ENCODE measurements around the gene GMCL2.
A peak's percentile ranks its signal among the peaks of the same experiment; 100 is the strongest.

GMCL2 gene

GRCh38 chr5:178160176-178160575 lies 27.0 kb downstream of the GMCL2 start:
- ChIA-PET POLR2A (no interaction called here), CTCF (interaction anchor here (1.5 to 24.2 kb wide), 2 partner anchors 17 to 83 kb away, joined by 4 to 458 read pairs; no protein-coding TSS in a partner anchor)
- Histone ChIP-seq H3K27me3 (replicated peaks in 2 of 5; ENCODE audit: control insufficient read depth in 4 of 5, insufficient read depth in 5 of 5, low read length in 4 of 5) (peaks cover 0 to 4% (median 0%) of the 10 kb centered on the region in 5 experiments), H3K36me3 (ENCODE audit: control insufficient read depth in 4 of 4, insufficient read depth in 4 of 4, low read length in 3 of 4) (no peaks in the 10 kb centered on the region), H3K4me3 (ENCODE audit: control insufficient read depth in 1 of 7, extremely low read depth in 1 of 7, insufficient read depth in 4 of 7, low read depth in 2 of 7, low read length in 6 of 7) (no peak overlapping the region), H3K27ac (ENCODE audit: insufficient read depth in 1 of 2, low read depth in 1 of 2, low read length in 2 of 2, poor library complexity in 1 of 2, severe bottlenecking in 2 of 2) (no peak overlapping the region), H3K4me1 (ENCODE audit: control extremely low read depth in 1 of 4, control insufficient read depth in 4 of 4, insufficient read depth in 4 of 4, low read length in 3 of 4) (peaks cover 0 to 10% (median 6%) of the 10 kb centered on the region in 4 experiments), H3K9me3 (ENCODE audit: control extremely low read depth in 1 of 5, control insufficient read depth in 4 of 5, insufficient read depth in 2 of 5, low read depth in 1 of 5, low read length in 4 of 5) (no peaks in the 10 kb centered on the region)
- no peak for DNase-seq
- 91% methylated on average over 5 of the region's 5 CpGs for WGBS (ENCODE audit: insufficient coverage)

- POLR2A ChIA-PET = no interaction called here
- Histone ChIP-seq H3K36me3 (ENCODE audit: control insufficient read depth in 4 of 4, insufficient read depth in 4 of 4, low read length in 3 of 4) (peaks cover 3 to 26% (median 12%) of the 10 kb centered on the region in 4 experiments), H3K4me1 (ENCODE audit: control extremely low read depth in 1 of 4, control insufficient read depth in 4 of 4, insufficient read depth in 4 of 4, low read length in 3 of 4) (peaks cover 3 to 17% (median 14%) of the 10 kb centered on the region in 4 experiments), H3K4me3 (ENCODE audit: control insufficient read depth in 1 of 7, extremely low read depth in 1 of 7, insufficient read depth in 4 of 7, low read depth in 2 of 7, low read length in 6 of 7) (no peak overlapping the region), H3K9me3 (ENCODE audit: control extremely low read depth in 1 of 5, control insufficient read depth in 4 of 5, insufficient read depth in 2 of 5, low read depth in 1 of 5, low read length in 4 of 5) (no peaks in the 10 kb centered on the region), H3K27ac (ENCODE audit: insufficient read depth in 1 of 2, low read depth in 1 of 2, low read length in 2 of 2, poor library complexity in 1 of 2, severe bottlenecking in 2 of 2) (no peak overlapping the region), H3K27me3 (replicated peaks in 2 of 5; ENCODE audit: control insufficient read depth in 4 of 5, insufficient read depth in 5 of 5, low read length in 4 of 5) (no peaks in the 10 kb centered on the region)
- DNase-seq = no peak
- 94% methylated on average over 6 of the region's 8 CpGs for WGBS (ENCODE audit: insufficient coverage)
- CTCF ChIA-PET = interaction anchor here (1.5 to 24.2 kb wide), 4 partner anchors 9 to 78 kb away, joined by 3 to 458 read pairs (median 5); no protein-coding TSS in a partner anchor
Measured at GRCh38 chr5:178155065-178155464, 32.1 kb downstream of the GMCL2 start.

GRCh38 chr5:178153530-178154340 lies 33.4 kb downstream of the GMCL2 start, which contains the start of gene NHP2:
NHP2 (minus strand) TSS chr5:178153885; CDS start chr5:178153817, 68 bp downstream.
- WGBS (ENCODE audit: insufficient coverage) = 0% methylated on average over 47 of the region's 68 CpGs
- CTCF ChIA-PET = interaction anchor here (0.8 to 24.2 kb wide), 3 partner anchors 8 to 77 kb away, joined by 3 to 458 read pairs (median 3); no protein-coding TSS in a partner anchor
- peak; percentile 97 to 99 (median 99) for DNase-seq
- H3K9me3 ChIP-seq (ENCODE audit: control extremely low read depth in 1 of 5, control insufficient read depth in 4 of 5, insufficient read depth in 2 of 5, low read depth in 1 of 5, low read length in 4 of 5) = no peaks in the 10 kb centered on the region
- no peaks in the 10 kb centered on the region for H3K27me3 ChIP-seq (replicated peaks in 2 of 5; ENCODE audit: control insufficient read depth in 4 of 5, insufficient read depth in 5 of 5, low read length in 4 of 5)
- peaks cover 3 to 19% (median 14%) of the 10 kb centered on the region in 4 experiments for H3K4me1 ChIP-seq (ENCODE audit: control extremely low read depth in 1 of 4, control insufficient read depth in 4 of 4, insufficient read depth in 4 of 4, low read length in 3 of 4)
- POLR2A ChIA-PET = interaction anchor here (0.7 to 0.9 kb wide), 3 partner anchors 31 to 51 kb away, joined by 3 to 7 read pairs (median 3); partner anchors contain the start of gene HNRNPAB
- peak within 1 kb of the TSS; percentile 66 to 93 (median 82) for H3K4me3 ChIP-seq (ENCODE audit: control insufficient read depth in 1 of 7, extremely low read depth in 1 of 7, insufficient read depth in 4 of 7, low read depth in 2 of 7, low read length in 6 of 7)
- H3K27ac ChIP-seq (ENCODE audit: insufficient read depth in 1 of 2, low read depth in 1 of 2, low read length in 2 of 2, poor library complexity in 1 of 2, severe bottlenecking in 2 of 2) = peak within 1 kb of the TSS; percentile 40 to 67
- peaks cover 3 to 39% (median 23%) of the 10 kb centered on the region in 4 experiments for H3K36me3 ChIP-seq (ENCODE audit: control insufficient read depth in 4 of 4, insufficient read depth in 4 of 4, low read length in 3 of 4)

GRCh38 chr5:178152491-178153444 lies 34.4 kb downstream of the GMCL2 start:
- peaks cover 7 to 48% (median 29%) of the 10 kb centered on the region in 4 experiments for H3K36me3 ChIP-seq (ENCODE audit: control insufficient read depth in 4 of 4, insufficient read depth in 4 of 4, low read length in 3 of 4)
- peak overlapping the region; percentile 40 to 67 for H3K27ac ChIP-seq (ENCODE audit: insufficient read depth in 1 of 2, low read depth in 1 of 2, low read length in 2 of 2, poor library complexity in 1 of 2, severe bottlenecking in 2 of 2)
- H3K4me1 ChIP-seq (ENCODE audit: control extremely low read depth in 1 of 4, control insufficient read depth in 4 of 4, insufficient read depth in 4 of 4, low read length in 3 of 4) = peaks cover 3 to 19% (median 14%) of the 10 kb centered on the region in 4 experiments
- CTCF ChIA-PET = interaction anchor here (0.8 to 24.2 kb wide), 4 partner anchors 9 to 76 kb away, joined by 3 to 458 read pairs (median 3); no protein-coding TSS in a partner anchor
- POLR2A ChIA-PET = interaction anchor here (0.6 to 0.9 kb wide), 2 partner anchors 10 to 52 kb away, joined by 3 to 4 read pairs; partner anchors contain the start of gene HNRNPAB
- no peaks in the 10 kb centered on the region for H3K27me3 ChIP-seq (replicated peaks in 2 of 5; ENCODE audit: control insufficient read depth in 4 of 5, insufficient read depth in 5 of 5, low read length in 4 of 5)
- H3K4me3 ChIP-seq (ENCODE audit: control insufficient read depth in 1 of 7, extremely low read depth in 1 of 7, insufficient read depth in 4 of 7, low read depth in 2 of 7, low read length in 6 of 7) = peak overlapping the region; percentile 66 to 93 (median 82)
- no peaks in the 10 kb centered on the region for H3K9me3 ChIP-seq (ENCODE audit: control extremely low read depth in 1 of 5, control insufficient read depth in 4 of 5, insufficient read depth in 2 of 5, low read depth in 1 of 5, low read length in 4 of 5)
- DNase-seq = no peak
- 41% methylated on average over 19 of the region's 31 CpGs for WGBS (ENCODE audit: insufficient coverage)

- DNase-seq = no peak
- H3K36me3 ChIP-seq (ENCODE audit: control insufficient read depth in 4 of 4, insufficient read depth in 4 of 4, low read length in 3 of 4) = peaks cover 13 to 65% (median 41%) of the 10 kb centered on the region in 4 experiments
- no peaks in the 10 kb centered on the region for H3K9me3 ChIP-seq (ENCODE audit: control extremely low read depth in 1 of 5, control insufficient read depth in 4 of 5, insufficient read depth in 2 of 5, low read depth in 1 of 5, low read length in 4 of 5)
- no peak overlapping the region for H3K27ac ChIP-seq (ENCODE audit: insufficient read depth in 1 of 2, low read depth in 1 of 2, low read length in 2 of 2, poor library complexity in 1 of 2, severe bottlenecking in 2 of 2)
- ChIA-PET CTCF (interaction anchor here (1.5 to 24.2 kb wide), 2 partner anchors 16 to 74 kb away, joined by 6 to 458 read pairs; no protein-coding TSS in a partner anchor), POLR2A (no interaction called here)
- no peaks in the 10 kb centered on the region for H3K27me3 ChIP-seq (replicated peaks in 2 of 5; ENCODE audit: control insufficient read depth in 4 of 5, insufficient read depth in 5 of 5, low read length in 4 of 5)
- H3K4me3 ChIP-seq (ENCODE audit: control insufficient read depth in 1 of 7, extremely low read depth in 1 of 7, insufficient read depth in 4 of 7, low read depth in 2 of 7, low read length in 6 of 7) = no peak overlapping the region
- WGBS (ENCODE audit: insufficient coverage) = 98% methylated on average over 11 of the region's 11 CpGs
- peaks cover 3 to 19% (median 14%) of the 10 kb centered on the region in 4 experiments for H3K4me1 ChIP-seq (ENCODE audit: control extremely low read depth in 1 of 4, control insufficient read depth in 4 of 4, insufficient read depth in 4 of 4, low read length in 3 of 4)
Measured at GRCh38 chr5:178150977-178151734, 36.0 kb downstream of the GMCL2 start.

Measured in common myeloid progenitor, CD34-positive (primary cell).